Smooth muscle cell (in vitro differentiated cells): ENCODE data around the gene PDE2A. TPM values are rescaled to one million over a fixed set of nuclear protein-coding genes. Genes with fewer than 3 reads are reported as not detected.

ENCODE experiments used
- DNase-seq: peaks from one replicate; lab custom pipeline; 2025; ENCODE audit not compliant: unreplicated experiment; lab: John Stamatoyannopoulos, UW
- H2AFZ ChIP-seq: fragments of 200-600 bp; sonication (generic); 2 replicates; pipeline ENCODE4 v1.6.0; 2016; ENCODE audit warnings: antibody characterized with exemption, low read depth, mild to moderate bottlenecking
- H3F3A ChIP-seq: fragments of 200-600 bp; sonication (generic); 2 replicates; pipeline ENCODE4 v1.6.0; 2017; ENCODE audit warnings: antibody characterized with exemption, low read depth
- H3K27ac ChIP-seq: fragments of 200-600 bp; sonication (generic); 2 replicates; pipeline ENCODE4 v1.5.1; 2016; ENCODE audit warnings: low read depth, mild to moderate bottlenecking
- H3K27me3 ChIP-seq: fragments of 200-600 bp; sonication (generic); 2 replicates; pipeline ENCODE4 v1.6.1; 2016; ENCODE audit warnings: low read depth, mild to moderate bottlenecking
- H3K36me3 ChIP-seq: fragments of 200-600 bp; sonication (generic); 2 replicates; pipeline ENCODE4 v1.5.1; 2016; ENCODE audit warnings: low read depth
- H3K4me1 ChIP-seq: fragments of 200-600 bp; sonication (generic); 2 replicates; pipeline ENCODE4 v1.5.1; 2016; ENCODE audit warnings: low read depth
- H3K4me2 ChIP-seq: fragments of 200-600 bp; sonication (generic); 2 replicates; pipeline ENCODE4 v1.6.0; 2016; ENCODE audit warnings: mild to moderate bottlenecking
- H3K4me3 ChIP-seq: fragments of 200-600 bp; sonication (generic); 2 replicates; pipeline ENCODE4 v1.5.1; 2016; ENCODE audit warnings: mild to moderate bottlenecking
- H3K79me2 ChIP-seq: fragments of 200-600 bp; sonication (generic); 2 replicates; pipeline ENCODE4 v1.6.0; 2016; ENCODE audit warnings: low read depth, mild to moderate bottlenecking
- H3K9ac ChIP-seq: fragments of 200-600 bp; sonication (generic); 2 replicates; pipeline ENCODE4 v1.6.0; 2016; ENCODE audit warnings: low read depth
- H3K9me3 ChIP-seq: fragments of 200-600 bp; sonication (generic); replicated peaks from 2 replicates; pipeline ENCODE4 v1.5.1; 2016; ENCODE audit warnings: low read depth
- H4K20me1 ChIP-seq: fragments of 200-600 bp; sonication (generic); 2 replicates; pipeline ENCODE4 v1.6.0; 2016; ENCODE audit warnings: low read depth
- WGBS: methylation state at CpG from one replicate; pipeline ENCODE4 v1.1.7; 2016; ENCODE audit warnings: low lambda C conversion rate; 5-methylcytosine and 5-hydroxymethylcytosine counted together
- polyA plus RNA-seq: library from polyadenylated mRNA; unstranded; fragments of >200 nt; fragmentation: Nextera tagmentation; extraction: Ambion mirVana; gene quantifications from 2 replicates; pipeline ENCODE4 v1.2.1, GENCODE V29; 2016
- total RNA-seq: library from RNA; depleted of rRNA; stranded (reverse); fragments of >200 nt; gene quantifications from 2 replicates; pipeline ENCODE4 v1.2.3, GENCODE V29; 2014
- TF ChIP-seq, protein P1 (sequence below): fragments of 200-600 bp; sonication (generic); IDR thresholded peaks from 2 replicates; pipeline ENCODE4 v1.5.1; 2017; ENCODE audit warnings: borderline replicate concordance, mild to moderate bottlenecking, antibody characterized with exemption; ENCODE audit not compliant: insufficient read depth, poor library complexity, severe bottlenecking

The PDE2A gene
- total and polyA plus RNA-seq, 2 experiments from 2014 or later, result 1.0 TPM; not detected in 1

DNA sequence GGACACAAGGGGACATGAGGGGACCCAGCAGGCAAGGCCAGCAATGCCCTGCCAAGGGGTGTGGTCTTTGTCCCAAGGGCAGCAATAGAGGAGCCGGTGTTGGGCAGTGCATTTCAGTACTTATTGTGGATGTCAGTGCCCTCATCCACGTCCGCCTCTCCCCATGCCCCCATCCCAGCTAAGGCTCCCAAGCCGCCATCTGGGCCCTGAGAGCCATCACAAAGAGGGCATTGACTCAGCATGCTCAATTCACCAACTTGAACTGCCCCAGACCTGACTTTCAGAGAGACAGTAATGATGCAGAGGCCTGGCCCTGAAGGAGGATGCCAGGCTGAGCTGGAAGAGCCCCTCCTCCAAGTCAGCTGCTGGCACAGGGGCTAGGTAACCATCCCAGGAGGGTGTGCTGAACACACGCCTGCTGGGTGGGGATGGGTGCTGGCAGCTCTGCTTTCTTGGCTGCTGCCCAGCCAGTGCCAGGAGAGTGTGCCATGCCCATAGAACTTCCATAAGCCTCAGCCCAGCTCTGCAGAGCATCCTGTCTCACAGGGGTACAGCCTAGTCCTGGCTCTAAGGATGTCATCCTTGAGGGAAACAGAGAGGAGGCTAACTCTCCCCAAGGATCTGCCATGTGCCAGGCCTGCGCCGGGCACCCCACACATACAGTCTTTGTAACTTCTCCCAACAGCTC is 46.5 kb downstream of the PDE2A start:
- Histone ChIP-seq H3F3A (no peaks in the 10 kb centered on the region), H3K4me2 (no peak overlapping the region), H3K27me3 (peaks cover 4% of the 10 kb centered on the region), H3K9ac (no peak overlapping the region), H3K36me3 (no peaks in the 10 kb centered on the region), H3K79me2 (no peaks in the 10 kb centered on the region), H4K20me1 (no peaks in the 10 kb centered on the region), H3K4me3 (no peak overlapping the region), H3K27ac (no peak overlapping the region), H3K4me1 (no peaks in the 10 kb centered on the region), H2AFZ (no peak overlapping the region), H3K9me3 (no peaks in the 10 kb centered on the region)
- TF ChIP-seq, protein P1, sequence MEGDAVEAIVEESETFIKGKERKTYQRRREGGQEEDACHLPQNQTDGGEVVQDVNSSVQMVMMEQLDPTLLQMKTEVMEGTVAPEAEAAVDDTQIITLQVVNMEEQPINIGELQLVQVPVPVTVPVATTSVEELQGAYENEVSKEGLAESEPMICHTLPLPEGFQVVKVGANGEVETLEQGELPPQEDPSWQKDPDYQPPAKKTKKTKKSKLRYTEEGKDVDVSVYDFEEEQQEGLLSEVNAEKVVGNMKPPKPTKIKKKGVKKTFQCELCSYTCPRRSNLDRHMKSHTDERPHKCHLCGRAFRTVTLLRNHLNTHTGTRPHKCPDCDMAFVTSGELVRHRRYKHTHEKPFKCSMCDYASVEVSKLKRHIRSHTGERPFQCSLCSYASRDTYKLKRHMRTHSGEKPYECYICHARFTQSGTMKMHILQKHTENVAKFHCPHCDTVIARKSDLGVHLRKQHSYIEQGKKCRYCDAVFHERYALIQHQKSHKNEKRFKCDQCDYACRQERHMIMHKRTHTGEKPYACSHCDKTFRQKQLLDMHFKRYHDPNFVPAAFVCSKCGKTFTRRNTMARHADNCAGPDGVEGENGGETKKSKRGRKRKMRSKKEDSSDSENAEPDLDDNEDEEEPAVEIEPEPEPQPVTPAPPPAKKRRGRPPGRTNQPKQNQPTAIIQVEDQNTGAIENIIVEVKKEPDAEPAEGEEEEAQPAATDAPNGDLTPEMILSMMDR, result no peak
- no peak for DNase-seq
- WGBS, result 92% methylated on average over 7 of the region's 7 CpGs

DNA sequence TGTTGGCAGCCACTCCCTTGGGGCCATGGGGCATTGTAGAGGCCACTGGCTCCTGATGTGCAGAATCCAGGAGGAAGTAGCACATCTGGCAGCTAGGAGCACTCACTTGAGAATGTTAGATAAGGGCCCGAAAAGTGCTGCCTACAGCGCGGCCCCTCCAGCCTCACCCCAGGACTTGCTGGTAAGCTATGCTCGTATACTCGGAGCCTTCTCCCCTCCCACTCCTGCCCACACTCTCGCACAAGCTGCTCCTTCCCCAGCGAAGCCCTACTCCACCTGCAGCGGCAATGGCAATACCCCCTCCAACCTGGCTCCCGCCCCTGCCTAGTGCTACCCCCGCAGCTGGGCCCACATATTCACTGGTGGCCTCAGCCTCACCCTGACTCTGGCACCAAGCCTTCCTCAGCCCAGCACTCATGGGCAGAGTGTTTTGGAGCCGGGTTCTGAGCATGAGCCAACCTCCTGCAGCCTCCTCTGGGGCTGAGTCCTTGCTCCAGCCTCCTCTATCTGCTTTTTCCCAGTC is 47.7 kb downstream of the PDE2A start:
- DNase-seq, result no peak
- no peaks in the 10 kb centered on the region for H4K20me1 ChIP-seq
- no peak overlapping the region for H3K4me3 ChIP-seq
- TF ChIP-seq, protein P1, result no peak
- no peaks in the 10 kb centered on the region for H3K36me3 ChIP-seq
- no peaks in the 10 kb centered on the region for H3F3A ChIP-seq
- H3K9me3 ChIP-seq, result no peaks in the 10 kb centered on the region
- no peak overlapping the region for H2AFZ ChIP-seq
- no peak overlapping the region for H3K27ac ChIP-seq
- H3K9ac ChIP-seq, result no peak overlapping the region
- no peaks in the 10 kb centered on the region for H3K79me2 ChIP-seq
- H3K27me3 ChIP-seq, result peaks cover 12% of the 10 kb centered on the region
- no peaks in the 10 kb centered on the region for H3K4me1 ChIP-seq
- H3K4me2 ChIP-seq, result no peak overlapping the region
- WGBS, result 78% methylated on average over 11 of the region's 11 CpGs

DNA sequence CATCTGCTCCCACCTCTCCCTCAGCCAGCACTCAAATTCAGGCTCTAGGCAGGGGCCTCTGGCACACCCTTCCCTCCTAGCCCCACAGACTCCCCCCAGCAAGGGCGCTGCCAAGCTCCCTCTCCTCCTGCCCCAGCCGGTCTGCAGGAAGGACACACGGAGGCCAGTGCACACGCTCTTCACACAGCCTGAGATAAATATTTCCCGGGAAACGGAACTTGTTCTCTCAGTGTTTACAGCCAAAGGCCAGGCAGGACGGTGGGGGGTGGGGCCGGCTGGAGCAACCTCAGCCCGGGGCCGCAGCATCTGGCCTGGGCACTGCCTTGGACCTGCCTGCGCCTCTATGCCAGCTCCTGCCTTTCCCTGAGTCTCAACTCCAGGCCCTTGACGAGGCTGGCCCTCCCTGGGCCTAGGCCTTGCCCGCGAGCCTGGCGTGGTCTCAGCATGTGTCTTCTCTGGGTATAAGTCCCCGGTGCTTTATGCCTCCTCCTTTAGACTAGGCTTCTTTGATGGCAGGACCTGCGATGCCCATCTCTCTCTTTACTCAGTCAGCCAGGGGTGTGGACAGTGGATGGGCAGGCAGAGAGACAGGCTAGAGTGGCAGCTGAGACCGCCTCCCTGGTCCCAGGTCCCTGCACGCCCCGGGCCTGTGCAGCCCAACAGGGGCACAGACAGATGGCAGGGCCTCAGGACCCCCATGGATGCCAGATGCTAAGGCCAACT is 48.4 kb downstream of the PDE2A start:
- no peak for DNase-seq
- peaks cover 15% of the 10 kb centered on the region for H3K27me3 ChIP-seq
- H4K20me1 ChIP-seq, result no peaks in the 10 kb centered on the region
- H3K27ac ChIP-seq, result no peak overlapping the region
- 60% methylated on average over 20 of the region's 20 CpGs for WGBS
- H3K9me3 ChIP-seq, result no peaks in the 10 kb centered on the region
- no peaks in the 10 kb centered on the region for H3F3A ChIP-seq
- H3K79me2 ChIP-seq, result no peaks in the 10 kb centered on the region
- H3K4me1 ChIP-seq, result no peaks in the 10 kb centered on the region
- no peak overlapping the region for H3K4me2 ChIP-seq
- H3K9ac ChIP-seq, result no peak overlapping the region
- TF ChIP-seq, protein P1, result no peak
- H2AFZ ChIP-seq, result no peak overlapping the region
- H3K36me3 ChIP-seq, result no peaks in the 10 kb centered on the region
- no peak overlapping the region for H3K4me3 ChIP-seq
